ENCODE results near the gene CEP128.

CEP128 gene

DNA sequence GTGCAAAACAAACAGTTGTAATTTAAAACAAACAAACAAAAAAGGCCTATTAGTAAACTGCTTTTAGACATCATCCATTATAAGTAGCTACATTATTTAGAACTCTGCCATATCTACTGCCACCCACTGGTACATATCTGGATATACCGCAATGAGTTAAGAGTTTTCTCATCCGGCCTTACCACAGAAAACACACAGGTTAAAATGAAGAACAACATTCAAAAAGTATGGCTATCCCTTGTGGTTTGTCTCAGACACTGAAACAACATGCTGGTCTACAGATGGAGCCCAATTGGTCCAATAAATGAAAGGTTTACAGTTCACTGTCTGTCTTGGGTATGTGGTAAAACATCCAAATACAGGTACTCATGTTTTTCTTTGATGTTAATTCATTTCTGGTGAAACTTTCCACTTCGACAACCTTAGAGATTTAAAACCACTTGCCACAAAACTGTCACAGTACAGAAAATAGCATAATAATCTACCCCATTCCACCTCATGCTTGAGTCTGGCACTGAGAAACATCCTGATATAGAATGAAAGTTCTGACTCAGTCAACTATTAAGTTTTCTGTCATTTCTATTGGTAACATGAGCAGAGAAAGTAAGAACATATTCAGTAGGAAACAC lies 354.3 kb downstream of the CEP128 start:
- DNase-seq, result no peak

DNA sequence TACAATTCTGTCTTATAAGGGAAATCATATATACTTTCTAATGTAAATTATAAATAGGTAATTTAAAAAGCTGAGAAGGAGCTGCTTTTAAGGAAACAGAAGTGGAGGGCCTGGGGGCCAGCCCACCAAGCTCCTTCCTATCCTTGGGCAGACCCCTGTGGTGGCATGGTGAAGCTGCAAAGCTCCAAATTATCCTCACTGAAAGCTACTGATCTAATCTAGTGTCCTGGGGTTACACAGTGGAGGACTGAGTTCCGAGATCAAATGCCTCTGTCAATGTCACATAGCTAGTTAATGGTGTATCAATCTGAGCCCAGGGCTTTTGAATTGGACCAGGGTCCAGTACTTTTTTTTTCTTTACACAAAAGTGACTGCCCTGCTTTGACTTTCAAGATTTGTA lies 355.4 kb downstream of the CEP128 start:
- DNase-seq, result no peak

DNA sequence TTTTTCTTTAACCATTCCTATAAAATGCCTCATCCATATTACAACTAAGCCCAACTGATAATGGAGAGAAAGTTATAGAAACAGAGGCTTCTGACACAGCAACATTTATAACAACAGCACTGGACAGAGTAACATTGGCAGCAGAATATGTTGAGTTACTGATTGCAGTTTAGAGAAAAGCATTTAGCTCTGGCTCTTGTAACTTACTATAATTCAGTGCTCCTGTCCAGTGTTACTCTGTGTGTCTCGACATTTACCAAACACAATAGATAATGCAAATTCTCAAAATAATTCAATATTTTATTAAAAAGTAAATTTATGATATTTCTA lies 356.1 kb downstream of the CEP128 start:
- DNase-seq, result no peak

DNA sequence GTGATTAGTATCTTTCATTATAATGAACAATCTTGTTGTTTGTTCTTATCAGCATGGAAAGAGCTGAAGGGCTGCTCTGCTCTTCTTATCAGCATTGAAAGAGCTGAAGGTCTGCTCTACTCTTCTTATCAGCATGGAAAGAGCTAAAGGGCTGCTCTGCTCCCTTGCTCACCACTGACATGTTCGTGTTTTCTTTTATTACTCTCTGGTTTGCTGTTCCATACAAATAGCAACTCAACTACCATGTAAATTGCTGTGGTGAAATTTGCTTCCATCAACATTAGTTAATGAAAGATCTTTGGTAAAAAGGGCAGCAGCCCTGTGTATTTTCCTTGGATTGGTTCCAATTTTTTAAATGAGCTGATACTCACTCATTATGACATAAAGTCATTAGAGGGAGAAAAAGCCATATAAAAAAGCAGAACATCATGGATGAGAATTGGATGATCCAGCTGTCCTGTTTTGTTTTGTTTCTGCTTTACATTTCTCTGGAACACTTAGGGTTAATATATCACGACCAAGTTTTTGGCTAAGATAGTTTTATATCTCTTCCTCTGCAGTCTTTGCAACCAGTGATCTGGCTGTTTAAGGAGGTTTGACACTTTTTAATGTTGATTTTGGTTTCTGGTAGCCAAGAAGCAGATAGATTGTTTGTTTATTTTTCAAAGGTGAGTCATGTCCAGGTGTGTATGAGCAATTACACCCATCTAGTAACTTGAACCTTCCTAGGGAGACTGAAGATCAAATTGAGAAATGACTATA lies 356.6 kb downstream of the CEP128 start:
- DNase-seq, result no peak

DNA sequence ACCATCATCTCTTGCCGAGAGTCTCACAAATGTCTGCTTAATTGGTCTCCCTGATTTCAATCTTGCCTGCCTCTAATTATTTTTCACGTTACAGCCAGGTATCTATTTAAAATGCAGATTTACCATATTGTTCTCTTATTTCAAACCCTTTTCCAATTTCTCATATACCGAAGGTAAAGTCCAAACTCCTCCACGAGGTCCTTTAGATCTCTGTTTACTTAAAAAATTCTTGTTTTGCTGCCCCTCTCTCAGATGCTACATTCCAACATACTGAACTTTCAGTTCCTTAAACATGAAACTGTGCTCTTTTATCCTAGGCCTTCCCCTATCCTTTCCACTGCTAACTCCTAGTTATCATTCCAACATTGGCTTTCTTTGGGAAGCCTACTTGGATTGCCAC lies 363.9 kb downstream of the CEP128 start:
- no peak for DNase-seq

DNA sequence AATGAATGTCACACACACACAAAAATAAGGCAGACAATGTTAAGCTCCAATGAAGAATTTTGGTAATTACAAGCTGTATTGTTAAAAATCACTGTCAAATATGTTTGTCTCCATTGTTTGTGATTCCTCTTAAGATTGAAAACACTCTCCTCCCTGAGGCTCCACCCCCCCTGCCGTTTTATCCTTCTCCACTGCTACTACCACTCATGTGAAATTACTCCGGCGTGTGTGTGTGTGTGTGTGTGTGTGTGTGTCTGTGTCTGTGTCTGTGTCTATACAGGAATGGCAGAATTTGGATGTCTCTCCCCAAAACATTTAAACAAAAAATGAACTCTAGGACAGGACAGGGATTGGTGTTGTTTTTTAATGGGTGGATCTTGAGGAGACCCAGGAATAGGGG lies 365.1 kb downstream of the CEP128 start:
- no peak for DNase-seq

DNA sequence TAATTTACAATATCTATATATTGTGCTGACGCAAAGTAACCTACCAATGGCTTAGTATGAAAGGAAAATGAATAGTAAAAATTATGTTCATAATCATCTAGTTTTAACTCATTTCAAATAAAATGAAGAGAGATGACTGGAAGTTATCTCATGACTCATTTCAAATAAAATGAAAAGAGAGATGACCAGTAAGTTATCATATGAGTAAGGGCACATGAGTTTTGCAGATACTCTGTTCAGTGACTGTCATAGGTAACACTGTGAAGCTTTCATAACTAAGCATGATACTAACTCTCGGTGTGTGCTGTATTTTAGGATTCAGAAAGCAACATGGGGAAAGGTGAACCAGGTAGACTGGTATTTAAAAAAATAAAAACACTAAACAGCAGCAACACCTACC lies 365.8 kb downstream of the CEP128 start:
- DNase-seq, result no peak

DNA sequence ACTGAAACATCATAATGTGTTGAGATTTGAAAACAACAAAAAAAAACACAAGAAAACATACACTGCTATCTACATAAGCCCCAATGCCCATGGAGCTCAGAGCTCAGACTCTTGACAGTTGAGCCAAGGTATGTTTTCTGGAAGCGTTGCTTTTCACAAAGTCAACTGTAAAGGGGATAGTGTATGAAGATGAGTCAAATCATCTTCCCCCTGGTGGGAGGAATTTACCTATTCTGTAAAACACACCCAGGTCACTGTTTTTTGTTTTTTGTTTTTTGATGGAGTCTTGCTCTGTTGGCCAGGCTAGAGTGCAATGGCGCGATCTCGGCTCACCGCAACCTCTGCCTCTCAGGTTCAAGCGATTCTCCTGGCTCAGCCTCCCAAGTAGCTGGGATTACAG lies 368.9 kb downstream of the CEP128 start:
- no peak for DNase-seq

DNA sequence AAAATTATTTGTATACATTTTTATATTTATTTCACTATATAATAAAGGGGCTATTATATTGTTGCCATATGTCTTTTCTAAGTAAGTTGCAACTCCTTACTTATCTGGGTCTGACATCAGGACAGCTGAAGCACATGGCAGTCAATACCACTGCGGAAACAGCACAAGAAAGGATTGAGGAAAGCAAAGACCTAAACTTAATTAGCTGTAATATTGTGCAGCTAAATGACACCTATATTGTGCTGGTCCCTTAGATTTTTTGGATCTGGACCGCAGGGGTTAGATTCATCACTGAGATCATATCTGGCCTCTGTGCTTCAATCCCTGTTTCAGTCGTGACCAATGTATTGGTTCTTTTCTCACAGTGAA lies 370.6 kb downstream of the CEP128 start:
- DNase-seq, result no peak

DNA sequence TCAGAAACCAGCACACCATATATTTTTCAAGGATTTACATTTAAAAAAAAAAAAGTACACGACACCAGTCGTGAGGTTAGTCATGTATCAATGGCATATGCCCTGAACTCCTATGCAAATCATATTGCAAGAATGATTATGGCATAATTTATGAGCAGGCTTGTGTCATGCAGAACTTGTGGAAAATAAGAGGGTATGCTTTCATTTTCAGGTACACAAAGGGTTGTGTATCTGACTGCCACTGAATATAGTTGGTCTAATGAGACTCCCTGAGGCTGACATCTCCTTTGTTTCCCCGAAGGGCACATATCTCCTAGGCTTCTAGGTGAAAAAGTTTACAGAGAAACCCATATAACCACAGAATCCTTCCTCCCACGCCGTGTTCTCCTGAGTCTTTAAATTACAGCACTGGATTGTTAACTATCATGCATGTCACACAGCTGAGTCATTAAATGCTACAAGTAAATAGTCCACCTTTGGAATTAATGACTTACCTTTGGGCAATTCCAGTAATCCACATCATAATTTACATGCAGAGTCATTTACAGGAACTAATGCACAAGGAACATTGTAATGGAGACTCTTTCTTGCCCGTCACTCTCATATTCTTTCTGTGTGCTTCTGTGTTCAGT lies 373.5 kb downstream of the CEP128 start:
- no peak for DNase-seq

DNA sequence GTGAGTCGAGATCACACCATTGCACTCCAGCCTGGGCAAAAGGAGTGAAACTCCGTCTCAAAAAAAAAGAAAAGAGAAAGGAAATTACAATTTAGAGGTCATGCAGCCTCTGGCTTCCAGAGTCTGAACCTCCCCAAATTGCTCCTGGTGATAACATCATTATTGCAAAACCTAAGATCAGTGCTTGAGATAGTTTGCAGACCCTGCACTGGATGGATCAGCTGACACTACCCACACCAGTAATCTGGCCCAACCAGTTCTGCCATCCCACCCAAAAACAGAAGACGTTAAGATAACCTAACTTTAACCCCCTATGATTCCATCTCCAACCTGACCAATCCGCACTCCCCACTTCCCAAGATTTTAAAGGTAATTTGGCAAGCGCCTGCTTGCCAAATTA lies 376.5 kb downstream of the CEP128 start:
- no peak for DNase-seq

DNA sequence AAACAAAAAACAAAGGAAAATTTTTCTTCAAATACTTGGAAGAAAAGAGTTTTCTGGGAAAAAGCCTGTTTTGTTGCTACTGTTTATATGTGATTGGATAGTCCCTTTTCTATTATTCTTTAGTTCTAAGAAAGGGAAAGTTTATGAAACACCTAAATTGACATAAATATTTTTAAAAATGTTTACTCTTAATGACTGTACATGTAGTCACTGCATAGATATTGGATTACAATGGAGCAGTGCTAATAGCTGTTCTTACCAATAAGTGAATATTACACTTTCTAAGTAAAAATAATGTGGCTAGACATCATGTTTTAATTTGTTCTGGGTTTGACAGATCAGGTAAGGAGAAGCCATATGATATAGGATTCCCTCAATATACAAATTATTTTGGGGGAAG lies 377.5 kb downstream of the CEP128 start:
- no peak for DNase-seq

DNA sequence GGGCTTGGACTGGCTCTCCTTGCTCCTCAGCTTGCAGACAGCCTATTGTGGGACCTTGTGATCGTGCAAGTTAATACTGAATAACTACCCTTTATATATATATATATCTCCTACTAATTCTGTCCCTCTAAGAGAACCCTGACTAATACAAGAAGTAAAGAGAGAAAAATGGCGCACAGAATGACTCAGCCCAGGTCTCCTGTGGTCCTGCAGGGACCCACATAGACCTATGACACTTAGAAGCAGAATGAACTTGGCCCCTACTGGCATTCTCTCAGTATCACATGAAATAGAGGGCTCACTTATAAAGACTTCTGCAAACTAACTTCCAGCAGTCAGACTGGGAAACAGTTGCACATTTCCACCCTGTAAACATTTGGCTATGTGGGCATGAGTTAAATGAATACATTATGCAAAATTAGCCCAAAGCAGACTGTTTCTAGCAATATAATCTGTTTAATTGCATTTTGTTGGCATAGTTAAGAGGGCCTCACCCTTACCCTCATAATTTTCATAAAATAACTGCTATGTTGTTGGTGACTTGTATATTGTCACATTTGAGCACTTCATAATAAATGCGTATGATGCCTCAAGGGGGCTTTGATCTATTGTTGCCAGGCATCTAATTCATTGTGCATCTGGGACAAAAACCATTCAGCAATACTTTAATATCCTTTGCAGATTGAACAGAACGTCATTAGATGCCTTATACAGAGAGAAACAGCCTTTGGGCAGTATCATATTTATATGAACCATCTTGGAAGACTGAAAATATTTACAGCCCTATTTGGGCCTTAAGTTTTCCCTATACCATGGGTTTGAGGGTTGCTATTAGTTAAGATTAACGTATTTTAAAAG lies 380.5 kb downstream of the CEP128 start:
- DNase-seq, result no peak

DNA sequence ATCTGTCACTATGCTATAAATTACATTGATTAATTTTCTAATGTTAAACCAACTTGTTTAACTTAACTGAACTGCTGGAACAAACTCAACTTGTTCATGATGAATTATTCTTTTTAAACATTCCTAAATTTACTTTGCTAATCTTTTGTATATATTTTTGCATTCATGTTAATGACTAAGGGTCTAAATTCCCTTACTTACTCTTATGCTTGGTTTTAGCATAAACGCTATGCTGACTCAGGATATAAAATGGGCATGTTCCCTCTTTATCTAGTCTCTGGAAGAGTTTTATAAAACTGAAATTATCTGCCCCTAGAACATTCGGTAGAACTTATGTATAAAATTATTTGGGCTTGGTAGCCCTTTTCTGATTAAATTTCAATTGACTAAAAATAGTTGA lies 387.4 kb downstream of the CEP128 start:
- DNase-seq, result no peak

DNA sequence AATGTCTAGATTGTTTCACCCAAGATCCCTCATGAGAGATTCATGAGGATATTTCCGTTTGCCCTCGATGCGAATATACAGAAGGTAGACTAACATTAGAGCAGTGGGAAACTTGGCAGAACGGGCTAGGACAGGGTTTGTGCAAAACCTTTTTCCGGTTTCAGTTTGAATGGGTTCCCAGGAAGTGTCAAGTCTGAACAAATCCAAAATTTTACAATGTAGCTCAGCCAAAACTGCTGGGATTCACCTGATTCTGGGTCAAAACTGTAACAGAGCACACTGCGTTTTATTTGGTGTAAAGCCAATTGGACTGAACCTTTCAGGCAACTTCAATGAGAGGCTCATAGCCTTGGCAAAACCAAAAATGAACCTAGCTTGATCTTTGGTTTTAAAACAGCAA lies 392.4 kb downstream of the CEP128 start:
- no peak for DNase-seq

DNA sequence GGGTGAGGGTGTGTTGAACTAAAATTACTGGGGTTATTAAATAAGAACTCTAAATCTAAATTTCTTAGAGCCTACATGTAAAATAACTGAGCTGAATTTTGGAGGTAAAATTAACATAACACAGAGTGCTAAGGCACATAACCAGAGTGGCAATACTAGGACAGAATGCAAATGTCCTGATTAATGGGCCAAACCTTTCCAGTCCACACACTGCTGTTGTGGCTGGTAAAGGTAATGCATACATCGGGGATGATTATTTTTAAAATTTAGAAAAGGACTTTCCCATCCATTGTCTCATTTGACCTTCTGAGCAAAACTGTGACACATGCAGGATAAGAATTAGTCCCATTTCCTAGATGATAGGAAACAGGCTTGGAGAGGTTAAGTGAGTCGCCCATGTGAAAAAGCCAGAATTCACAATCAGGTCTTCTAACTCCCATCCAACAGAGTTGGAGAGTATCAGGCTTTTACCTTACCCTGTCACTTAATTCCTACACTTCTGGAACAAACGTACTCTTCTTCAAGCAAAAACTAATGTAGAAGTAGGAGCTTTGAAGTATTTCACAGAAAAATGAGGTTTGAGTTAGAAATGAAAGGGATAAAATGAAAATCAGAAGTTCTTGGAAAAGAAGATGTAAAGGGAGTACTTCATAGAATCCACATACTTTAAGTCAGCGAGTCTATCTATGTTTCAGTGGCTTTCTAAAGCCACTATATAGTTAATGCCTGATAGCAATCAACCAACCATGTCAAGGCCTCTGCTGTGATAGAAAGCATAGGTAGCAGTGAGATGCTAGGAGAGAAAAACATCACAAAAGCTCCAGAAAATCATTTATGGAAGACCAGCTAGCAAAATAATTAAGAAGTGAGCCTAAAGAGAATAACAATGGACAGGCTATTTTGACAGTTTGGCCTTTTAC lies 395.3 kb downstream of the CEP128 start:
- no peak for DNase-seq

DNA sequence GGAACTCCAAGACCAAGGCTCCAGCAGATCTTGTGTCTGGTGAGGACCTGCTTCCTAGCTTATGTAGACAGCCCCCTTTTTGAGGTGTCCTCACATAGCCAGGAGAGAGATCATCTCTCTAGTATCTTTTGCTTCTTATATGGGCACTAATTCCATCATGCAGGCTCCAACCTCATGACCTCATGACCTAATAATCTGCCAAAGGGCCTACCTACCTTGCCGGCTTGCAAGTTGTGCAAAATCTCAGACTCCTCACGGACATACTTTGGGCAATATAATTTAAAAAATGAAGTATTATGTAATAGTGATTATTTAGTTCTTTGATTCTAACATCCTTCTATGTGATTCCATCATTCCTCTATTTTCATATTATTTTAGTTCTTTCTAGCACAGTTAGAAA lies 397.2 kb downstream of the CEP128 start:
- no peak for DNase-seq

DNA sequence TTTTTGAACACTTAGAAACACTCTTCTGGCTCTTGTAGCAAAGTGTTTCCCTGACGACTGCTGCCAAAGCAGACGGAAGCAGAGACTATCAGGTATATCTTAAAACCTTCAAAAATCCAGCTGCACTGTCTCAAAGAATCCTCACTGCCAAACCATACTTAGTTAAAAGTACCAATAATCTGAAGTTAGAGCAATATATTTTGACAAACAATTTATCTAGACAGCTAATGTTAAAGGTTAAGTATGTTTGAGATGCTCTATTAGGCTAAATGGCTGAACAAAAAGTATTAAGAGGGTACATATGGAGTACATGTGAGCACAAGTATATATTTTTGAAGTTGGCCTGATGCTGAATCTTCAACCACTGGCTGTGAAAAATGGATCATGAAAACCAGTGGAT lies 398.3 kb downstream of the CEP128 start:
- no peak for DNase-seq

DNA sequence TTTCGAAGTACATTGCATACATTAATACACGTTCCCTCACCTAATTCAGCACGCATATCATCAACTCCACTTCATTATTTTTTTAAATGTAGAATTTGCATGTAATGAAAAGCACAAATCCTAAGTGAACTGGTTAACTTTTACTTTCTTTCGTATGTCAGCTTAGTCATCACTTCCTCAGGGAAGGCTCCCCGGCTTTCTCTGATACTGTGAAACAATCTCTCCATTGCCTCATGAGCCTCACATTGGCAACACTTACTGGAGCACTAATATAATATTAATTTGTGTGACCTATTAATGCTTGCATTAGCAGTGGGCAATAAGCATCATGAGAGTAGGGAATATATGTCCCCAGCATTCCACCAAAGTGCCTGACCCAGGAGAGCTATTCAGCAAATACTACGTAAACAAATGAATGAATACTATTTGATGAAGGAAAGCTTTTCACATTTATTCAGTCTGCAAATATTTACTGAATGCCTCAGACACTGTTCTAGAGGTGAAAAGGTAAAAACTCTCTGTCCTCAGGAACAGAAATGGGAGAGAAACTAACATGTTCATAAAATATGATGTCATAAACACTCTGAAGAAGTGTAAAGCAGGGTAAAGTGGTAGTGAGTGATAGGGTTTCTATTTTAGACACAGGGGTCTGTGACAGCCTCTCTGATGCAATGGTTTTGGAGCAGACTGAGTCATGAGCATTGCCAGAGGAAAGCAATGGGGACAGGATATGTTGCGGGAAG lies 402.7 kb downstream of the CEP128 start:
- no peak for DNase-seq

DNA sequence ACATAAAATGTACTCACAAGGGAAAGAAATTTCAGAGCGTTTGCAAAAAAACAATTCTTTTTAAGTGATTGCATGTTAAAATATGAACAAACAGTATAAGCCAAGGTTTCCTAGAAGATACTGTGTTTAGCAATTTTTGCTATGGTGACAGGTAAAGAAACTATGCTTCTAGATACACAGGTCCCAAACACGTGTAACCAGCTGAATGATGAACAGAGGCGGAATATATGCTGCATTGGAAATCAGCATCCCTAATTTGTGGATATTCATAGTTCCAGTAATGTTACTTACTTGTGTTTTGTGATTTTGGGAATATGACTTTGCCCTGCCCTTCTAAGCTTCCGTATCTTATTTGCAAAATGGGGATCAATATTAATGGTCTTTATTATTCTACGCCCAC lies 403.9 kb downstream of the CEP128 start:
- no peak for DNase-seq

DNA sequence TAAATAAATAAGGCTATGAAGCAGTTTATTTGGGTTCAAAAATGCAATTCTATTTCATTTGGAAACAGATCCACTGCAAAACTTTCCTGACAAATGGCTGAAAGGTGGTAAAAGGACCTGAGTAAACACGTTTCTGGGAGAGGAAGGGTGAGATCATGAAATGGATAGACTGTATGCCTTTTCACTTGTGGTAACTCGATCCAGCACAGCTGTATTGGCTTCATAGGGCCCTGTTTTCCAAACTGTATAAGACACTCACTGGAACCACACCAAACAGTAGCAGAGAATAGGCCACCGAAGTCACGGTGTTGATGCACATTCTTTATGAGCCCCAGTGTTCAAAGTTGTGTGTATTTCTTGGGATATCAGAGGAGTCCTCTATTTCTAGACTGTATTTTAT lies 405.1 kb downstream of the CEP128 start:
- no peak for DNase-seq

DNA sequence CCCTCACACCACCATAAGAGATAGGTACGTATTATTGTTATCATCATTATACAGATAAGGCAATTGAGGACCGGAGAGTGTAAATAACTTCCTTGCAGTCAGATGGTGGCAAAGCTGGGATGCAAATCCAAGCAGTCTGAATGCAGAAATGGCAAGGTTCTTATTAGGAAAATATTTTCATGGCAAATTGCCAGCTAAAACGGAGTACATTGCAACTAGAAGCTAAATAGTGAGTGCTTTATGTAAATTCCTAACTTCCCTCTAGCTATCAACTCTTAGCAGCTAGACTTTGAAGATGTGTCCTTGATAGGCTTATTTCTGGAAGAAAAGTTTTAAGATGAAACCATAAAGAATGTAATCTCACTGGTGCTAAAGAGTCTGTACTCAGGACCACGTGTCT lies 406.4 kb downstream of the CEP128 start:
- DNase-seq, result no peak
